ENCODE data around the gene C20orf141. TPM values are rescaled to one million over a fixed set of nuclear protein-coding genes. Genes with fewer than 3 reads are reported as not detected.

Gene C20orf141
- total RNA-seq, 1 experiment from 2014 or later: not detected

GRCh38 chr20:2849529-2849928 is 34.7 kb downstream of the C20orf141 start:
- Histone ChIP-seq H3K4me1 (replicated peaks; ENCODE audit: insufficient read depth) (no peaks in the 10 kb centered on the region), H2AFZ (no peak overlapping the region), H3K4me2 (no peak overlapping the region), H3K27me3 (ENCODE audit: insufficient read depth, low read depth) (no peaks in the 10 kb centered on the region), H3K36me3 (ENCODE audit: low read depth) (no peaks in the 10 kb centered on the region), H3K79me2 (ENCODE audit: low read depth) (no peaks in the 10 kb centered on the region), H3K9me2 (ENCODE audit: insufficient read depth) (no peaks in the 10 kb centered on the region), H3F3A (ENCODE audit: insufficient read depth, low read depth) (no peaks in the 10 kb centered on the region), H3K27ac (no peak overlapping the region), H3K9me3 (ENCODE audit: insufficient read depth, low read depth) (no peaks in the 10 kb centered on the region), H4K20me1 (ENCODE audit: insufficient read depth) (no peaks in the 10 kb centered on the region), H3K4me3 (no peak overlapping the region)
- BruUV-seq (replicated peaks): no TSS peak
- intact Hi-C loops (cut with micrococcal nuclease; ENCODE audit: unreplicated experiment): no loop called here
- POLR2A ChIA-PET (ENCODE audit: unreplicated experiment): interaction anchor here (0.7 kb wide), 1 partner anchor 13 kb away, joined by 4 read pairs; no protein-coding TSS in a partner anchor
- no peak for DNase-seq
- TF ChIP-seq EZH2 (IDR thresholded peaks at IDR 0.05; ENCODE audit: low read depth) (no peak), CTCF (conservative IDR thresholded peaks at IDR 0.05) (no peak)
- CTCF ChIA-PET: interaction anchor here (0.6 kb wide), 2 partner anchors 239 to 1389 kb away, joined by 3 to 4 read pairs; no protein-coding TSS in a partner anchor

- no peak for TF ChIP-seq CTCF (conservative IDR thresholded peaks at IDR 0.05)
- TF ChIP-seq EZH2 (IDR thresholded peaks at IDR 0.05; ENCODE audit: low read depth): no peak
- Histone ChIP-seq H3K79me2 (ENCODE audit: low read depth) (no peaks in the 10 kb centered on the region), H3K9me2 (ENCODE audit: insufficient read depth) (no peaks in the 10 kb centered on the region), H3K9me3 (ENCODE audit: insufficient read depth, low read depth) (no peaks in the 10 kb centered on the region), H3K4me2 (no peak overlapping the region), H3K36me3 (ENCODE audit: low read depth) (no peaks in the 10 kb centered on the region), H3K4me1 (replicated peaks; ENCODE audit: insufficient read depth) (no peaks in the 10 kb centered on the region), H2AFZ (no peak overlapping the region), H3F3A (ENCODE audit: insufficient read depth, low read depth) (no peaks in the 10 kb centered on the region), H3K4me3 (no peak overlapping the region), H4K20me1 (ENCODE audit: insufficient read depth) (no peaks in the 10 kb centered on the region), H3K27ac (no peak overlapping the region), H3K27me3 (ENCODE audit: insufficient read depth, low read depth) (no peaks in the 10 kb centered on the region)
- CTCF ChIA-PET: interaction anchor here (0.6 kb wide), 1 partner anchor 181 kb away, joined by 9 read pairs; no protein-coding TSS in a partner anchor
- no TSS peak for BruUV-seq (replicated peaks)
- DNase-seq: no peak
- POLR2A ChIA-PET (ENCODE audit: unreplicated experiment): no interaction called here
- intact Hi-C loops (cut with micrococcal nuclease; ENCODE audit: unreplicated experiment): no loop called here
Observed at GRCh38 chr20:2851086-2851485, 36.3 kb downstream of the C20orf141 start.

- Histone ChIP-seq H3F3A (ENCODE audit: insufficient read depth, low read depth) (no peaks in the 10 kb centered on the region), H4K20me1 (ENCODE audit: insufficient read depth) (no peaks in the 10 kb centered on the region), H3K4me2 (no peak overlapping the region), H3K36me3 (ENCODE audit: low read depth) (no peaks in the 10 kb centered on the region), H3K9me2 (ENCODE audit: insufficient read depth) (no peaks in the 10 kb centered on the region), H3K4me1 (replicated peaks; ENCODE audit: insufficient read depth) (no peaks in the 10 kb centered on the region), H3K27ac (no peak overlapping the region), H3K79me2 (ENCODE audit: low read depth) (no peaks in the 10 kb centered on the region), H2AFZ (no peak overlapping the region), H3K9me3 (ENCODE audit: insufficient read depth, low read depth) (no peaks in the 10 kb centered on the region), H3K4me3 (no peak overlapping the region), H3K27me3 (ENCODE audit: insufficient read depth, low read depth) (no peaks in the 10 kb centered on the region)
- ChIA-PET CTCF (interaction anchor here (0.6 kb wide), 1 partner anchor 153 kb away, joined by 6 read pairs; no protein-coding TSS in a partner anchor), POLR2A (ENCODE audit: unreplicated experiment) (no interaction called here)
- intact Hi-C loops (cut with micrococcal nuclease; ENCODE audit: unreplicated experiment): no loop called here
- no peak for DNase-seq
- no peak for TF ChIP-seq EZH2 (IDR thresholded peaks at IDR 0.05; ENCODE audit: low read depth)
- TF ChIP-seq CTCF (conservative IDR thresholded peaks at IDR 0.05): no peak
- no TSS peak for BruUV-seq (replicated peaks)
Observed at GRCh38 chr20:2858591-2858990, 43.8 kb downstream of the C20orf141 start.
